Measurements from ENCODE around the gene RBM38. TPM values are rescaled to one million over a fixed set of nuclear protein-coding genes. Genes with fewer than 3 reads are reported as not detected.

RBM38 gene
- total and polyA plus RNA-seq, 10 of the 15 experiments (the other 5 are each of a cell fraction or from before 2014, with no cell fraction given) = 0.32 to 118 (median 25.2) TPM

- no TSS peak for BruUV-seq (replicated peaks)
- FAIRE-seq = peak; percentile 64
- Histone ChIP-seq H3K4me2 (ENCODE audit: control insufficient read depth, insufficient read depth) (peak overlapping the region; percentile 35; the same call in 1 of the 2 replicates), H3K4me1 (ENCODE audit: control insufficient read depth, insufficient read depth, low read length) (peaks cover 27% of the 10 kb centered on the region), H3K9me3 (replicated peaks; ENCODE audit: control insufficient read depth, insufficient read depth, low read length) (no peaks in the 10 kb centered on the region), H3K9ac (ENCODE audit: control insufficient read depth, insufficient read depth, low read length) (peak overlapping the region; percentile 14; the same call in 1 of the 2 replicates), H3K27me3 (replicated peaks in 1 of 2; ENCODE audit: control insufficient read depth in 2 of 2, insufficient read depth in 2 of 2, low read length in 1 of 2) (no peaks in the 10 kb centered on the region), H3K36me3 (ENCODE audit: control insufficient read depth in 2 of 2, insufficient read depth in 2 of 2, low read length in 1 of 2) (no peaks in the 10 kb centered on the region), H4K20me1 (ENCODE audit: control insufficient read depth, insufficient read depth) (no peaks in the 10 kb centered on the region), H3K79me2 (ENCODE audit: control insufficient read depth, insufficient read depth, low read length) (no peaks in the 10 kb centered on the region), H3K4me3 (no peak overlapping the region), H2AFZ (ENCODE audit: control insufficient read depth, low read depth, low read length) (peak overlapping the region; percentile 66), H3K27ac (ENCODE audit: control insufficient read depth, insufficient read depth) (peak overlapping the region; percentile 22)
- ATAC-seq = peak; percentile 22
- no peak for DNase-seq (ENCODE audit: low read depth, low spot score)
- in situ Hi-C loops (cut with MboI) = no loop called here
- WGBS (ENCODE audit: insufficient coverage, insufficient replicate concordance, low lambda C conversion rate, missing lambda C conversion rate) = 61% methylated on average over 20 of the region's 21 CpGs
- ChIA-PET POLR2A (no interaction called here), SMC1A (ENCODE audit: uncharacterized antibody, unreplicated experiment) (interaction anchor here (0.8 kb wide), 1 partner anchor 18 kb away, joined by 3 read pairs; no protein-coding TSS in a partner anchor), RAD21 (ENCODE audit: unreplicated experiment) (no interaction called here), CTCF (interaction anchor here (2.1 to 2.5 kb wide), 2 partner anchors 16 to 53 kb away, joined by 7 to 8 read pairs; no protein-coding TSS in a partner anchor)
- intact Hi-C loops (cut with micrococcal nuclease; ENCODE audit: unreplicated experiment) = no loop called here
- TF ChIP-seq TARDBP (IDR thresholded peaks at IDR 0.05; ENCODE audit: borderline replicate concordance) (0 out of 2 replicates have a peak, but pooled peaks have one; percentile 29), FOXK2 (IDR thresholded peaks at IDR 0.05) (no peak), ZNF687 (IDR thresholded peaks at IDR 0.05) (peak; percentile 86), BACH1 (IDR thresholded peaks at IDR 0.05; ENCODE audit: borderline replicate concordance) (no peak), EED (IDR thresholded peaks at IDR 0.05; ENCODE audit: low read depth) (peak; percentile 56; the same call in 1 of the 2 replicates), NR2F1 (conservative IDR thresholded peaks at IDR 0.05) (0 out of 2 replicates have a peak, but pooled peaks have one; percentile 59), CBFB (IDR thresholded peaks at IDR 0.05; ENCODE audit: low read depth) (0 out of 2 replicates have a peak, but pooled peaks have one; percentile 42), IKZF2 (IDR thresholded peaks at IDR 0.05) (0 out of 4 replicates have a peak, but pooled peaks of 1 of the 2 experiments have one; percentile 8), ZNF24 (IDR thresholded peaks at IDR 0.05) (peak; percentile 91), ETV6 (conservative IDR thresholded peaks at IDR 0.05 in 1 of 2, IDR thresholded peaks at IDR 0.05 in 1 of 2; ENCODE audit: borderline replicate concordance in 1 of 2, low read depth in 1 of 2) (peak in 1 of 2 experiments; percentile 52; a peak in 1 of 4 replicates), NFIC (IDR thresholded peaks at IDR 0.05; ENCODE audit: low read depth, low read length) (no peak), BHLHE40 (IDR thresholded peaks at IDR 0.05; ENCODE audit: borderline replicate concordance in 1 of 2, low read depth in 2 of 2, low read length in 1 of 2) (peak in 1 of 2 experiments; percentile 48; a peak in 2 of 4 replicates), IRF5 (IDR thresholded peaks at IDR 0.05; ENCODE audit: borderline replicate concordance) (no peak), ZNF217 (IDR thresholded peaks at IDR 0.05) (peak; percentile 74; the same call in 1 of the 2 replicates), SMARCA5 (IDR thresholded peaks at IDR 0.05) (peak; percentile 23; the same call in 1 of the 2 replicates), RUNX3 (IDR thresholded peaks at IDR 0.05; ENCODE audit: low read length) (peak; percentile 83), MEF2B (IDR thresholded peaks at IDR 0.05; ENCODE audit: partially characterized antibody, poor library complexity, severe bottlenecking) (peak; percentile 30), IKZF1 (conservative IDR thresholded peaks at IDR 0.05) (peak; percentile 25), SPI1 (IDR thresholded peaks at IDR 0.05; ENCODE audit: borderline replicate concordance, insufficient read depth, low read depth, low read length) (peak; percentile 84)
Measured at GRCh38 chr20:57451795-57452661, 60.8 kb downstream of the RBM38 start.

Data from GM12878 (cell line).